H54 (cell line): ENCODE measurements around the gene UBR3.
A peak's percentile ranks its signal among the peaks of the same experiment; 100 is the strongest.
"Not testable (repeated sequence)": the region's sequence is repeated elsewhere in the genome, so short reads cannot be mapped to it uniquely, and the experiment has no call there.

ENCODE experiments used
- DNase-seq: peaks from one replicate; pipeline ENCODE4 v3.0.0; 2011; ENCODE audit warnings: low spot score, mixed read lengths; ENCODE audit not compliant: insufficient read length
- FAIRE-seq: peaks from 3 replicates; lab custom pipeline; 2011; peaks lifted over from hg19 to GRCh38; lab: Jason Lieb, UNC
- POLR2A ChIP-seq: IDR thresholded peaks from 2 replicates; pipeline ENCODE4 v1.6.1; 2011; ENCODE audit warnings: low read depth, mild to moderate bottlenecking, low read length

Gene UBR3

DNA sequence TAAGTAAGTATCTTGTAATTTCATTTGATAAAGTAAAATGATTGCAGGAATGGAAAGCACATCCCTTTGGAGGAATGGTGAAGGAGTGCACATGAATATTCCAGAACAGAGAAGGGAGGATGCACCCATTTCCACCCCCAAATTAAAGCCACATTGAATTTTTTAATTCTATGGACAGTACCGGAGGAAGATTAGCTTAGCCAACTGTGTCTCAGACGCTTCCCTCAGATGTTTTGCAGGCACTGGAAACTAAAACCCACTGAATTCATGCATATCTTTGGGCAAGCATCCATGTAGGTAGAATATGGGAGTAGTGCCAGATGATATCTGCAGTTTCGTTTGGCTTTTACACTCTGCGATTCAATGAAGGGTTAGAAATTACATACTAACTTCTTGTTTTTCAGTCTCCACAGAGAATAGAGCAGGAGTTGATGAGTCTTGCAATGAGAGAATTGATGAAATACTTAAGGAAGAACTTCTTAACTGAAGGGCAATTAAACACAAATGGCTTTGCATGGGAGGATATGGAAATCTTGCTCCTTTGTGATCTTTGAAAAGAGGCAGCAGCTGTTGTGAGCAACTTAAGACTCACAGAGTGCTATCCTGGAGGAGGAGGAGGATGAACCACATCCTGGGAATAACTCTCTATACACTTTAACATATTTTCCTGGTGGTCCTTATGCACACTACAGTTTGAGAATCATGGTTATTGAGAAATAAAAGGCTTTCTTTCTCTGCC, 279.0 kb downstream of the UBR3 start:
- no peak for TF ChIP-seq POLR2A
- no peak for DNase-seq
- no peak for FAIRE-seq

GRCh38 chr2:170113168-170113894, 286.1 kb downstream of the UBR3 start:
- no peak for TF ChIP-seq POLR2A
- DNase-seq (no peak), FAIRE-seq (no peak)

- no peak for FAIRE-seq
- no peak for DNase-seq
- TF ChIP-seq POLR2A = no peak
Measured at GRCh38 chr2:170115501-170116229, 288.4 kb downstream of the UBR3 start.

GRCh38 chr2:170118641-170119040, 291.4 kb downstream of the UBR3 start:
- TF ChIP-seq POLR2A = no peak

DNA sequence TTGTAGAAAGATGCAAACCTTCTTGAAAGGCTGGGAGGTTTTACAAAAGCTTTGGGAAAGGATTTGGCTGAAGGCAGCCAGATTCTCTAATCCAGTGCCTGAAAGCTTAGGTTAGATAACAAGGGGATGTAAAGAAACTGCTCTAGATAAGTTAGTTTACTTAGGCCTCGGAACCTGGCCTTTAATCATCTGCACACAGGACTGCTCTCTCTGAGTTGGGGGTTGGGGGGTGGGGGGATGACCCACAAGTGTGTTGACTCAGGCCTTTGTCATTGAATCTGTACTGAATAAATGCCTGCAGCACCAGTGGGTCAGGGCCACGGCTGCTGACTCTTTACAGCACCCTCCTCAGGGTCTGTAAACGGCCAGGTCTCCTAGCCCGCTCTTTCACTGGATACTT, 292.1 kb downstream of the UBR3 start:
- not testable (repeated sequence) for DNase-seq, FAIRE-seq

More at GRCh38 chr2:170118641-170119040, 291.4 kb downstream of the UBR3 start:
- no peak for FAIRE-seq
- DNase-seq = no peak

DNA sequence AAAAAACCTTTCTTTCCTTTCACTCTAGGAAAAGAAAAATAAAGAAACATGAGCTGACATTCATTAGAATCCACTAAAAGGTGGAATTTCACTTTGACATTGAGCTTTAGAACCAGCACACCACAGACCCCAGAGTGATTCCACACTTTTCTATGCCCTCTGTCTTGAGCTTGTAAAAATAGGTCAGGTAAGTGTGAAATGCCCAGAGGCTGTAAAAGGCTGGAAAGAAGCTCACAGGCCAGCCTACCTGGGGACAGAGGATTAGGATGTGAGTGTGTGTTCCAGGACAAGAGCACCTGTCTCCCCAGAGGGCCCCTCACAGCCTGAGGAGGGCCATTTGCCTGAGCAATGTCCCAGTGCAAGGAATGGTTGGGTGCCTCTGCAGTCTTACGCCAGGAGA, 294.4 kb downstream of the UBR3 start:
- DNase-seq = no peak
- no peak for TF ChIP-seq POLR2A
- no peak for FAIRE-seq

GRCh38 chr2:170122883-170123547, 295.8 kb downstream of the UBR3 start:
- TF ChIP-seq POLR2A = no peak
- DNase-seq = peak; percentile 20
- FAIRE-seq = no peak

GRCh38 chr2:170123593-170123992, 296.3 kb downstream of the UBR3 start:
- TF ChIP-seq POLR2A = no peak
- DNase-seq (no peak), FAIRE-seq (no peak)

DNA sequence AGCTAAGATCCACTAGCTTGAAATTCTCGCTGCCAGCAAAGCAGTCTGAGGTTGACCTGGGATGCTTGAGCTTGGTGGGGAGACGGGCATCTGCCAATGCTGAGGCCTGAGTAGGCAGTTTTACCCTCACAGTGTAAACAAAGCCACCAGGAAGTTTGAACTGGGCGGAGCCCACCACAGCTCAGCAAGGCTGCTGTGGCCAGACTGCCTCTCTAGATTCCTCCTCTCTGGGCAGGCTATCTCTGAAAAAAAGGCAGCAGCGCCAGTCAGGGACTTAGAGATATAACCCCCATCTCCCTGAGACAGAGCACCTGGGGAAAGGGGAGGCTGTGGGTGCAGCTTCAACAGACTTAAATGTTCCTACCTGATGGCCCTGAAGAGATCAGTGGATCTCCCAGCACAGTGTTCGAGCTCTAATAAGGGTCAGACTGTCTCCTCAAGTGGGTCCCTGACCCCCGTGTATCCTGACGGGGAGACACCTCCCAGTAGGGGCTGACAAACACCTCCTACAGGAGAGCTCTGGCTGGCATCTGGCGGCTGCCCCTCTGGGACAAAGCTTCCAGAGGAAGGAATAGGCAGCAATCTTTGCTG, 299.0 kb downstream of the UBR3 start:
- DNase-seq, FAIRE-seq: not testable (repeated sequence)
